GM19455 (cell line): ENCODE results near the gene BBX.

Source experiments
- ATAC-seq: cut with Tn5 transposase; IDR thresholded peaks from one replicate; pipeline ENCODE4 v1.9.1; 2021; ENCODE audit not compliant: unreplicated experiment

The BBX gene

GRCh38 chr3:107522510-107523288, at the start of gene BBX:
Gene BBX (plus strand): TSS chr3:107522962. CDS start chr3:107710461, 187,499 bp downstream.
- ATAC-seq = peak; percentile 93

GRCh38 chr3:107476462-107476861, 46.3 kb upstream of the BBX start:
- ATAC-seq = no peak

- ATAC-seq = no peak
These were observed 35.3 kb upstream of the BBX start for GRCh38 chr3:107487490-107487889.

GRCh38 chr3:107488942-107489341, 33.8 kb upstream of the BBX start:
- no peak for ATAC-seq

GRCh38 chr3:107493134-107493533, 29.6 kb upstream of the BBX start:
- no peak for ATAC-seq

- no peak for ATAC-seq
These were observed 25.9 kb upstream of the BBX start for GRCh38 chr3:107496855-107497254.

- no peak for ATAC-seq
These were observed 24.1 kb upstream of the BBX start for GRCh38 chr3:107498646-107499045.

- no peak for ATAC-seq
These were observed 16.3 kb upstream of the BBX start for GRCh38 chr3:107506458-107506857.

- no peak for ATAC-seq
These were observed 14.4 kb upstream of the BBX start for GRCh38 chr3:107508331-107508730.

GRCh38 chr3:107512108-107512507, 10.7 kb upstream of the BBX start:
- no peak for ATAC-seq

- no peak for ATAC-seq
These were observed 8.3 kb upstream of the BBX start for GRCh38 chr3:107514453-107514852.

GRCh38 chr3:107516475-107516874, 6.3 kb upstream of the BBX start:
- ATAC-seq = no peak

GRCh38 chr3:107520535-107520934, 2.2 kb upstream of the BBX start:
- ATAC-seq = no peak

- no peak for ATAC-seq
These were observed 1.2 kb upstream of the BBX start for GRCh38 chr3:107521469-107522059.

GRCh38 chr3:107523289-107523538, 452 bp downstream of the BBX start:
- ATAC-seq = peak; percentile 34

GRCh38 chr3:107523539-107524325, 970 bp downstream of the BBX start:
- peak; percentile 27 for ATAC-seq

GRCh38 chr3:107524326-107524840, 1.6 kb downstream of the BBX start:
- no peak for ATAC-seq

- no peak for ATAC-seq
These were observed 2.3 kb downstream of the BBX start for GRCh38 chr3:107524841-107525643.

GRCh38 chr3:107525644-107526305, 3.0 kb downstream of the BBX start:
- no peak for ATAC-seq

GRCh38 chr3:107531917-107532469, 9.2 kb downstream of the BBX start:
- no peak for ATAC-seq
